ENCODE data around the gene PDE4D.

Gene PDE4D

DNA sequence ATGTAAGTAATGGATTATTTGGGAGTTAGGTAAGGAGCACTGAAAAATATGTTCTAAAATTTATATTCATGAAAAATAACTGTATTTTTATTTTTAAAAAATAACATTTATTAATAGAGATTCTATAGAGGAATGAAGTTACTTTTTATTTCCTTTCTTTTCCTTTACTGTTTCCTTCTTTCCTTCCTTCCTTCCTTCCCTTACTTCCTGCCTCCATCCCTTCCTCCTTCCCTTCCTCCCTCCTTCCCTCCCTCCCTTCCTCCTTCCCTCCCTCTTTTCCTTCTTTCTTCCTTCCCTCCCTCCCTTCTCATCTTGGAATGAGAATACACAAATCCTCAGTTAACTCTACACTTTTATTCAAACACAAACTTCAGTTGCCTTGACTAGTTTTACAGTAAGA is 750.6 kb downstream of the PDE4D start:
- DNase-seq (ENCODE audit: low read depth in 2 of 2) = no peak

DNA sequence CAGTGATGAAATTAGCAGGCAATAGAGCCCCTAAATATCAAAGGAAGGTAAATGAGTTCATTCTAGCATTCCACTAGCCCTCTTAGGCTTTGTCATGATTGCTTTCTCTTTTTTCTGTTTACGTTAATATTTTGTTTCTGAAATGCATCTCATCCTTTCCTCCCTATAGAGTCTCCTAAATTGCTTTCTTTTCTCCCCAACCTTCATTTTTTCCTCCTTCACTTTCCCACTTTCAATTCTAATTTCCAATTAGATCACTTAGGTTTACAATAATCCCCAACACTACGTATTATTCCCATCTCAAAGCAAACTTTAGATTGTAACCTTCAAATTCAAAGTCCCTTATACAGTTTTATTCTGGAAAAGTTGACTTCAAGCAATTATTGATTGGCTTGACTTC is 751.4 kb downstream of the PDE4D start:
- no peak for DNase-seq (ENCODE audit: low read depth in 2 of 2)

DNA sequence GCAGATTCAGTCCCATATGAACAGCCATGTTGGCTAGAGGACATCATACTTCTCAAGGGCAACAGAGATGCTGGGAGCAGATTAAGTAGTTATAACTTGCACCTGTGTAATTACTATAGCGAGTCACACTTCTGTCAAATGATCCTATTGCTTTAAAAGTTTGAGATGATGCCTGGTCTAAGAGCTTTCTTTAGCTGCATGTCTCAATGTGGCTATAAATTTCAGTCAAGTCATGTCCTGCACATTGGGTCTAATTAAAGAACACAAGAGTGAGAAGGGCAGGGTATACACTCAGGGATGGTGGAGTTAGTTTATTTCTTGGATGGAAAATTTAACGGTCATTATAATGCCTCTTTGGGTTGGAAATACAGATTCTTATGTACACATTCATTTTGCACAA is 753.4 kb downstream of the PDE4D start:
- no peak for DNase-seq (ENCODE audit: low read depth in 2 of 2)

DNA sequence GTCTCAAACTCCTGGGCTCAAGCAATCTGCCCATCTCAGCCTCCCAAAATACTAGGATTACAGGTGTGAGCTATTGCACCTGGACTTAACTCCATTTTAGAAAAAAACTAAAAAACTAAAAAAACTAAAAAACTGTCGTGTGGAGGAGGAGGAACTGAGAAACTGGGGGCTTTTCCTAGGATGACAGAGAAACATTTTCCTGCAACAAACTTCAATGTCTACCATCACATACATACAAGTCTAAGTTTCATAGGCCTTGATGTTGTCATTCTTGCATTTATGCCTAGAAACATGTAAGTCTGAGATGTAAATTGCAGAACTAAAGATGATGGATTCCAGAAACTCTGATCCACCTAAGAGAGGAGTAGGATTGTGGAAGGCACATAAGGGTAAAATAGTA is 753.8 kb downstream of the PDE4D start:
- no peak for DNase-seq (ENCODE audit: low read depth in 2 of 2)

DNA sequence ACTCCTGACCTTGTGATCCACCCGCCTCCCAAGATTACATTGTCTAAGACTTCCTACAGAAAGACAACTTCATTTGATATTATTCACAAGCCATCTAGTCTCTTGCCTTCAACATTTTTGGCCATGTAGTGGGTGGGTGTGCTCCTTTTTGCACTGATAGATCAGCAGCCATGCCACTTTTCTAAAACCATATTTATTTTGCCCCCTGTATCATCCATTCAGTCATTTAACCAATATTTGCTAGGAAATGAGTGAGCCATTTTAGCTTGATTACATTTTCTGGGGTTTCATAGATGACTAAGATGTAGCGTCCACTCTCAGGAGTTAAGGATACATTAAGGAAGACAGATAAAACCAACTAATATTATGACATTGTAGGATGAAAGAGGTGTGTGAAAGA is 755.0 kb downstream of the PDE4D start:
- DNase-seq (ENCODE audit: low read depth in 2 of 2) = no peak

DNA sequence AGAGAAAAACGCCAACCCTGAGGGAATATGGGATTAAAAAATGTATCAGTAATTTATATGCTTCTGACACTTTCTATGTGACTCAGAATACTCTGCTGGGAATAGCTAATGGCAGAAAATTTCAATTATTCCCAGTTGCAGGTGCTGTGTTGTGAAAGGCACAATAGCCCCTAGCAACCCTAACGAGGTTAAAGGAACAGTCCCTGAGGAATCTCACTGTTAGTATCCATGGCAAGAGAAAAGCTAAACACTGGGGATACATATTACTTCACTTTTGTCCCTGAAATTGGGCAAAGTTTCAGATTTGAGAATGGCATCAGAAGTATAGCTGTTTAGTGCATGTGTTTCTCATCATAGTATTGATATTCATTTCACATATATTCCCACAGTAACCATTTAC is 755.7 kb downstream of the PDE4D start:
- DNase-seq (ENCODE audit: low read depth in 2 of 2) = no peak

DNA sequence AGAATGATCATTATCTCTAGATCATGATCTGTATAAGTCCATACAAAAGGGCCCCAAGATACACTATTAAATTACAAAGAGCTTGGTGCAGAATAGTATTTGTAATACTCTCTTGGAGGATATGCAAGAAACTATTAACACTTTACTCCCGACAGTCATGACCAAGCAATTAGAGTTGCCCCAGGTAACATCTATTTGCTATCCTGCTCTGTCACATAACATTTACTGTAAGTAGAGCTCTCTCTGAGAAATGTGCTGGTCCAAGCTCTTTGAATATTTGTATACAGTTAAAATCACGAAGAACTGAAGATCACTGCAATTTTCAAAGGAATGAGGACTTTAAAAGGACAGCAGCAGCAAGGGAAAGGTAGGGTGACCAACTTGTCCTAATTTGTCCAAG is 757.0 kb downstream of the PDE4D start:
- no peak for DNase-seq (ENCODE audit: low read depth in 2 of 2)

DNA sequence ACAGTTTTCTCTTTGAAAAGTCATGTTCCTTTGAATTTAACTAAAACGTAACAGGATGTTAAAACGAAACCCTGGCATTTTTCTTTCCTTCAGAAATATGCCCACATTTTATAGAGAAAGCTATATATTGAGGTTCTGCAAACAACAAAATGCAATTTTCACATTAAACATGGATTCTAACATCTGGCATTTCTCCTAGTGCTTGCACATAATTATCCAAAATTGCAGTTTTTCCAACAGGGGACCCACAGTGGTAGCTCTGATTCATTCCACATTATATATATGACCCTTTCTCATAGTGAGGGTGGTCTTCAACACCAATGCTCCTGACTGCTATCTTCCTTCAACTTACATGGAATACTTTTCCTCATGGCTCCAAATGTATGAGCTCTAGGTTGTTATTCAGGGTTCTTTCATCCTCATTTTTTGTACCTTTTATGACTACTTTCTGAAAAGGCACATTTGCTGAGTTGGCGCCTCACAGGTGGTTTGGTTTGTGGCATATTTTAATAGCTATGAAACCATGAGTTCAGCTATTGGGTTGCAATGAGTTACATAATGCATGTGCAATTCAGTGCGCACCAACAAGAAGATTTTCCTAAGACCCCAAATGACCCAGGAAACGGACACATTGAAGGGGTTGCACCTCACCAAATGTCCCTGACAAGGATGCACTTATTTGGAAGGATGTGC is 758.9 kb downstream of the PDE4D start:
- DNase-seq (ENCODE audit: low read depth in 2 of 2) = no peak

DNA sequence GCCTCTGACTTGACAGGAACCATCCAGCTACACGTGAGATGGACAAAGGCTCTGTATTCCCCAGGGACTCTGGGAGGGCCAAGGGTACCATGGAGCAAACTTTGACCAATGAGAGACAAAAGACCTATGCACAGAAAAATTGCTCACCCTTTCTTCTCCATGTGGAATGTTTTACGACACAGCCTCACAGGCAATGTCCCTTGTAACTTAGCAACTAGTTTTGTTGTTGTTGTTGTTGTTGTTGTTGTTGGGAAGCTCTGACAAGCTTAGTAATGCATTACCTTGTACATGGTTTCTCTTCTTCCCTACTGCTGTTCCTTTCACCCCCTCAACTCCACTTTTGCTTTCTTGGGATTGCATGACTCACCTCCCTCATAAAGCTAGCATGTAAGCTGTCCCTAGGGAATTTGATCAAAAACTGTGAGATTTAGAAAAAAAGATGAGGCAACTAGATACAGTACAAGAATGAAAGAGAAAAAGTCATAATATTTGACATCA is 759.7 kb downstream of the PDE4D start:
- no peak for DNase-seq (ENCODE audit: low read depth in 2 of 2)

DNA sequence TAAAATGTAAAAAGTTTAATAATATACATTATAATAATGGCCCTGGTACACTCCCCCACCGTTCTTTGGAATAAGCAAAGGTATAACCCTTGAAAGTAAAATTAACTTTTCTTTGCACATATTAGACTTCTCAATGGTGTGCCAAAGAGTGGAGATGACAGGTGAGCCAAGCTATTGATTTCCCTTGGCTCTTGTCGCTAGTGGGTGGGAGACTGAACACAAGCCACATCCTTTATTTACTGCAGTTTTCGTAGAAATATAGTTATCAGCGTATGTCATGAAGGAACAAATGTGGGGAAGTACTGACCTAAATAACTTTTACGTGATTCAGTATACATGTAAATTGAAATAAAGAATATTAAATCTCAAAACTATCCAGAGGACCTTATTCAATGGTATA is 761.4 kb downstream of the PDE4D start:
- DNase-seq (ENCODE audit: low read depth in 2 of 2) = no peak

DNA sequence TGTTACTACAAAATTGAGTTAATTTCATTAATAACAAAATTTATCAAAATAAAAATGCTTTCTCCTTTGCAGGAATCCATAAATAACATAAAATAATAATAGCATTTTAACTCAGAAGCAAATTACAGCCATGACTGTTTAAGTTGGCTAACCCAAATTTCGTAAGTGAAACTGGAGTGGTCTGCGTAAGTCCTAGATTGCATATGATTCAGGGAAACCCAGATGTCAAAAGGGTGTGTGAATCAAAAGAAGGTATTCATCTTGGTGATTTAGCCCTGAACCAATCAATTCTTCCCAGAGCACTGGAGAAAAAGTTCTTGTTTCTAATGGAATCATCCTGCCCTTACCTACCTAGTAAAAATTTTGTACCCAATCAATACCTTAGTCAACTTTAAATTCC is 763.1 kb downstream of the PDE4D start:
- DNase-seq (ENCODE audit: low read depth in 2 of 2) = no peak

DNA sequence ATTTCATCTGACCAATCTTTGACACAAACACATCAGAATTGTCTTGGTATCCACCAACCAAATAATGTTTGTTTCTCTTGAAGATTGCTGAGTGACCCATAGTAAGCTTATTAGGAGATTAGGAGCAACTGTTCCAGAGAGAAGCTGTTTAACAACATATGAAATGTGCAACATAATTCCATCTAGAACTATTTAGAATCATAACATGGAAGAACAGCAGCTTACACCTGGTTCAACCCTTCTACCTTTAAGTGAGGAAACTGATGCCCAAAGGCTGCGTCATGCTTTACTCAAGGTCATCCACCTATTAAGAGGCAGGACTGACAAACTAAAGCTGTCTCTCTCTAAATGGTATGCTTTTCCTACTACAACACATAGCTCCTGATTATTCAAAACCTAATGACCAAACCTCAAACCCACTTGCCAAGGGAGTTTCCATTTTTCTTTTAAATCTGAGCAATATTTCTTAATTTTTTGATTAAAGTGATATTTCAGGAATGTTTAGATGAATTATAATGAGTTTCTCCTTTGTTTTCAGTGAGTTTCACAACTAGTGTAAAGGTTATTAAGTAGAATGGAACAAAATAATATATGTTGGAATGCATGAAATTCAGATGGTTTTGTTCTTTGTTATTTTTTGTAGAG is 764.8 kb downstream of the PDE4D start:
- no peak for DNase-seq (ENCODE audit: low read depth in 2 of 2)

DNA sequence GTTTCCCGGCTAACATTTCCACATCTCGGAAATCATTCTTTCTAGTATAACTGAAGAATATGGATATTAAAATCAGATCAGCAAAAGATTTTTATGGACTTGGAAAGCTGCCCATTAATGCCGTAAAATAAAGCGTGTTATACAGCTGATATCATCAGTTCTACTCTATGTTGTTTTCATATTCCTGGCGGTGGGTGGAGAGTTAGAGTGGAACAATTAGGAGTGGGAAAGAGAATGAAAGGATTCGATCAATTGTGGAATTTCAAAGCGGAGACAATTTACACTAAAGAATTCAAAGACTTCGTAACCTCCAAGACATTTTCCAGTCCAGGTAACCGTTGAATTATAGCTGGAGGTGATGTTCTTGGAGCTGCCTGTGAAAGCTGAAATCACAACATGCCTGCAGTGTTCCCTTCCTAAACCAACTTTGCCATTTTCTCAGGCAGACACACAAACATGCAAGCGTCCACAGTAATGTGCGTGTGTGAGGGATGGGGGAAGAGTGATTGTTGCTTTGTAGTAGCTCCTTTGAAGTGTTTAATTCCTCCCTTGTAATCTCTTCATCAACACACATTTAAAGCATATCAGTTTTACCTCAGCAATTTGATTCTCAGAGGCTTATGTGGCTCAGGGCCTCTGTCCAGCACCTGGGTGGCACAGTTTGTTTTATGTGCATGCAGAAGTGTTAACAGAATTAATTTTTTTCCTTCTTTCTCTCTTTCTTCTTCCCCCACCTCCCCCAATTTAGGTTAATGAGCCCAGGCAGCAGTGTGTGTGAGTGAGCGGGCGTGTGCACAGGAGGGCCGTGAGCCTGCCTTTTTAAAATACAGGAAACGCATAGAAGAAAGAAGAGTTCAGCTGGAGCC is 766.6 kb downstream of the PDE4D start:
- DNase-seq (ENCODE audit: low read depth in 2 of 2) = no peak

DNA sequence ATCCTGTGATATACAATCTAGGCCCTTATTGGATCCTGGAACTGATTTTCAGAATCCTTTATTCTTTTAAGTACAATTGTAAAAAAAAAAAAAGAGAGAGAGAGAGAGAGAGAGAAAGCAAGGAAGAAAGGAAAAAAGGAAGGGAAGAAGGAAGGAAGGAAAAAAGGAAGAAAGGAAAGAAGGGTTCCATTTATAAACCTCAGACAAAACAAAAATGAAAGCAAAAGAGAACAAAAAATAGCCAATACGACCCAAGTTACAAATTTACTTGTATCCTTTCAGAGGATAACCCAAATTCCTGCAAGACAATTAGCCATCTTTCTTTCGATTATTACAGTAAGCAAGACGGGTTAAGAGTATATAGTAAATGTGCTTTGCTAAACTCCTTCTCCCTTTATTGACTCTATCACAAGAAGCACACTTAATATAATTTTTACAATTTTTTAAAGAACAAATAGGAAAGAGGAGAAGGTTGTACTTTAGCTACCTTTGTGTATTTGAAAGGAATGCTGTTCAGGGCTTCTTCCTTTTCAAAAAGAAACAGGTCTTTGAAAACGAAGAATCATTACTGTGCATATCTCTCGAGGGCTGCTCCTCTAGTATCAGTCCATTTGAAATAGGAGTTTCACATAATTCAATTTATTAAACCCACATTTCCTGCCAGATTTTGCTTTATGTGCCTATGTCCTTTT is 767.4 kb downstream of the PDE4D start:
- DNase-seq (ENCODE audit: low read depth in 2 of 2) = no peak

DNA sequence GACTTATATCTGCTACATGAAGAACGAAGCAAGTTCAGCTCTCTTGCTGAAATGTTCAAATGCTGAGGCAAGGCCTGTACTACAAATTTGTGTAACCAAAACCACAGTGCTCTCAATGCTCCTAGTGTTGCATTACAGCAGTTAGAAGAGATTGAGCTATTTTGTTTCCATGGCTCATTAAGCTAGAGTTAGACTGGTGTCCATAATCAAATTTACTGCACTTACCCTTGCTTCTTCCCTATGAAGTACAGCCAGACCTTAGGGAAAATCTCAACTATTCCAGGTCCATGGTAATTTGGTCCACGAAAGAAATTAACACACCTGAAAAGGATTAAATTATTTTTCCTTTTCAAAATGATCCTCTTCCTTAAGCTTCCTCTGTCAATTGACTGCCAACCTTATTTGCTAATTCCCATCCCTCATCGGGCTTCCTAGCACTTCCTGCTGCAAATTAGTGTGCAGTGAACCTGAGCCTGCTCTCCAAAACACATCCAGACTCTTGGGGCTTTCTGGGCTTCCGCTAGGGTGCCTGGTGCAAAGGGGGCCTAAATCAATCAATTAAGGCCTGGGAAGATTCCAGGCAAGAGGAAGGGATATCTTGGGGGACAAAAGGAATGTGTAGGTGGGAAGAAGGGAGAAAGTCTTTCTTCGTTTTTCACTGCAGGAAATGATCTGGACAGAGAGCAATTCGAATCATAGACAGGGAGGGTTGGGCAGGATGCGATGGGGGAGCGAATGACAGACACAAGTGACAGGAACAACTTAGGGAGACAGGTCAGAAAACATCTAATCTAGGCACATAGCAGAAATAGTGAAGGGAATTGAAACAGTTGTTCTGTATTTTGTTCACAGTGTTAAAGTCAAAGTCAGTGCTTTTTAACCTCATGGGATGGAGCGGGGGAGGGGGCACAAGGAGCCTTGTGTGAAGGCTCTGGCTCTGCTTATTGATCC is 768.2 kb downstream of the PDE4D start:
- no peak for DNase-seq (ENCODE audit: low read depth in 2 of 2)

DNA sequence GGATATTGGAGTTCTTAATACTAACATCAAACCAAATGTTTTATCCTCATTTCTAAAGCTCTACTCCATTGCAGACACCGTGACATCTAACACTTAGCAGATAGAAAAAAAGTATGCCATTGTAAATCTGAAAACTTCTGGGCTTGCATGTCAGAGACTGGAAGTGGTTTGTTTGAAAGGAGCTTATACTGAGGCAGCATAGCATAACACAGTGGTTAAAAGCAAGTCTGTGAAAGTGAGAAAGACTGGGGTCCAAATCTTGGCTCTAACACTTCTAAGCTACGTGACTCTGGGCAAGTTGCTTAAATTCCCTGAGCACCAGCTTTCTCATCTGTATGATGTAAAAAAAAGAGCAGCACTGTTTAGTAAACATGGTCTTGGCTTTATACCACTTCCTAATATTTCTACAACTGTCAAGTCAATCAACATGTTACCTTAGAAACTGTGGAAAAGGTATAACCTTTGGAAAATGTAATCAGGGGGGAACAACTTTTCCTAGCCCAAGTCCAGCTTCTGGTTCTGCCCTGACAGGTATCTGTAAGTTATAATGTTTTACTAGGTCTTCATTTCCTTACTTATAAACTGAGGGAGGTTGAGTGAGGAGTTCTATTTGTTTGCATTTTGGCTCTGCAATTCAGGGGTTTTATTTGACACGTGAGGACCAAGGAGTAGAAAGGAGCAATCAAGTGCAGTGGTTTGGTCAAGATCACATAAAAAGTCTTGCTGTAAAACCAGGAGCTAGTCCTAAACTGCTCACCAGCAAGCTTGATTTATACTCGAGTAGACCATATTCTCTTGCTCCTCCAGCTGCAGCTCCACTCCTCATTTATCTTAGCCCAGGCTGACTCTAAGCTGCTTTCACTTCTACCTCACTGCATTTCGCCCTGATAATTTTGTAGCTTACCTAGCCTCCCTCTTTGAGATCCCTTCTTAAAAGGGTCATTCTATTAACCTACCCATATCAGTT is 769.6 kb downstream of the PDE4D start:
- DNase-seq (ENCODE audit: low read depth in 2 of 2) = no peak

DNA sequence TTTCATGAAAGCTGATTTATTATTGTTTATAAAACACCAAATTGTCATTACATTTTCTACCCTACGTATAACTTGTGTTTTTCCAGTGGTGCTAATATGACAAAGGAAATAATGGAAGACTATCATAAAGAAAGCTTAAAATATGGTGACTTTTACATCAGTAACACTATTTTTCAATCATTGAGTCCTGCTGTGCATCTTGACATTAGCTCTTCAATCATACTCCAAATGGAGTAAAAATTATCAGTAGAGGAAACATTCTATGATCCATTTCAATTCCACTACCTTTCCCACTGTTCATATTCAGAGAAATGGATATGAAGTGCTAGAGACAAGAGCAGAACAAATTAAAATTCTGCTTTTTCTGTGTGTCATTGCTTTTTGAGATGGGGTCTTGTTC is 774.0 kb downstream of the PDE4D start:
- no peak for DNase-seq (ENCODE audit: low read depth in 2 of 2)

DNA sequence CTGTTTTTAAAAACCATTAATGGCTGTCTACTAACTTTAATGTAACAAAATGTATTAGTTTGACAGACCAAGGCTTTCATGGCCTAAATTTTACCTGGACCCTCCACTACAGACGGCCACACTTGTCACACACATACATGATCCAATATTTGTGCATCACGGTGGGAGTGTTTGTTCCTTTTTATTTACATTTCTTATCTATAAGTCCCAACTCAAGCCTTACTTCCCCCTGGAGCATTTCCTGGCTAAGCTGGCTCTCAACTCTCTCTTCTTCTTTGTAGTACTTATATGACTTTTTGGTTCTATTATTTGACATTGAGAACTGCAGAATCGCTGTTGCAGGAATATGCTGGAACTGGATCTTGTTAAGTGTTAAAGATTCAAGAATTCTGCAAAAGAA is 776.2 kb downstream of the PDE4D start:
- no peak for DNase-seq (ENCODE audit: low read depth in 2 of 2)

DNA sequence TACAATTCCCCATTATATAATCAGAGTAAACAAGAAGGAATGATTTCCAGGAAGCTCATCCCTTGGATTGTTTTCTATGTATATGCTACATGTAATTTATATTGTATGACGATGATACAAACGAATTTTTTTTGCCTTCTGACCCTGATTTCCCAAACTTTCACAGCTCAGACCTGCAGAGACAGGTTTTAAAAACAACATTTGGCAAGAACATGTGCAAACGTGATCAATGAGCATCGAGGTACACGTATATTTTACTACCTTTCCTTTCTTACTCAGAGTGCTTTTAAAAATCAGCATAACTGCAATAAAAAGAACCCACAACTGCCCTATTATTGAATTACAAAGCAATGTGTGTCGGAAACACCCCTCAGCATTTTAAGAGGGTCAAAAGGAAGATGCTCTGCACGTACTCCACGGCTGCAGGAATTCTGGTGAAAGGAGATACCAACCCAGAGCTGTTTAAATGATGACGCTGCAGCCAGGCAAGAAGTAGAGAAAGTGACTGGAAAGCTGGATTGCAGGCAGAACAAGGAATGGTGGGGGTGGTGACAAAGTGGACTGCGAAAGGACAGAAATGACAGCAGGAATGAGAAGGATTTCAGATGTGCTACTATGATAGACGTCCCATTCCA is 777.2 kb downstream of the PDE4D start:
- DNase-seq (ENCODE audit: low read depth in 2 of 2) = no peak
